ENCODE measurements around the gene SDSL.

SDSL gene

GRCh38 chr12:113452458-113452857, 30.3 kb downstream of the SDSL start:
- DNase-seq: no peak

- no peak for DNase-seq
Observed at GRCh38 chr12:113453330-113453729, 31.1 kb downstream of the SDSL start.

GRCh38 chr12:113456199-113456598, 34.0 kb downstream of the SDSL start:
- DNase-seq: no peak

GRCh38 chr12:113456761-113457160, 34.6 kb downstream of the SDSL start:
- peak; percentile 45 for DNase-seq

GRCh38 chr12:113457185-113457584, 35.0 kb downstream of the SDSL start:
- no peak for DNase-seq

GRCh38 chr12:113457710-113458109, 35.5 kb downstream of the SDSL start:
- no peak for DNase-seq

GRCh38 chr12:113459981-113460380, 37.8 kb downstream of the SDSL start:
- DNase-seq: no peak

- no peak for DNase-seq
Observed at GRCh38 chr12:113461666-113462065, 39.5 kb downstream of the SDSL start.

- DNase-seq: peak; percentile 47
Observed at GRCh38 chr12:113462117-113462774, 40.1 kb downstream of the SDSL start.

GRCh38 chr12:113462998-113463745, 41.0 kb downstream of the SDSL start:
- DNase-seq: no peak

- DNase-seq: no peak
Observed at GRCh38 chr12:113463746-113464451, 41.7 kb downstream of the SDSL start.

- DNase-seq: no peak
Observed at GRCh38 chr12:113464452-113464775, 42.2 kb downstream of the SDSL start.

- DNase-seq: no peak
Observed at GRCh38 chr12:113464852-113465719, 42.9 kb downstream of the SDSL start.

GRCh38 chr12:113465808-113466453, 43.8 kb downstream of the SDSL start:
- DNase-seq: no peak

- DNase-seq: no peak
Observed at GRCh38 chr12:113466454-113467141, 44.4 kb downstream of the SDSL start.

GRCh38 chr12:113467142-113467501, 44.9 kb downstream of the SDSL start:
- DNase-seq: no peak

- peak; percentile 22 for DNase-seq
Observed at GRCh38 chr12:113467502-113468364, 45.6 kb downstream of the SDSL start.

GRCh38 chr12:113468365-113469223, 46.4 kb downstream of the SDSL start:
- peak; percentile 29 for DNase-seq

- no peak for DNase-seq
Observed at GRCh38 chr12:113469224-113469948, 47.2 kb downstream of the SDSL start.
